ENCODE data around the gene ZBTB21.

Gene ZBTB21

GRCh38 chr21:42022091-42022430, 11.9 kb upstream of the ZBTB21 start:
- no peak overlapping the region for H2AK5ac ChIP-seq (ENCODE audit: low read length)
- H3K4me2 ChIP-seq (ENCODE audit: low read length): no peak overlapping the region
- DNase-seq: peak; percentile 68
- no peak overlapping the region for H2BK5ac ChIP-seq (ENCODE audit: low read length)
- H3K27me3 ChIP-seq (ENCODE audit: insufficient read depth, low read length, poor library complexity): no peaks in the 10 kb centered on the region
- no peak overlapping the region for H4K8ac ChIP-seq (ENCODE audit: low read depth, low read length)
- no peak overlapping the region for H3K4me3 ChIP-seq (ENCODE audit: low read length)
- H3K56ac ChIP-seq (ENCODE audit: low read length): no peak overlapping the region
- no peak overlapping the region for H3K4ac ChIP-seq (ENCODE audit: low read depth, low read length)
- H3K36me3 ChIP-seq (ENCODE audit: control insufficient read depth, insufficient read depth, low read length): no peaks in the 10 kb centered on the region
- no peak overlapping the region for H4K5ac ChIP-seq (ENCODE audit: low read length)
- H2BK120ac ChIP-seq (ENCODE audit: low read depth, low read length): no peak overlapping the region
- no peak overlapping the region for H3K18ac ChIP-seq (ENCODE audit: low read length)
- WGBS (ENCODE audit: extremely low coverage, insufficient coverage, low lambda C conversion rate): no CpG with 5 or more reads among the region's 12 CpGs
- H3K9ac ChIP-seq (ENCODE audit: low read length): no peak overlapping the region
- H3K27ac ChIP-seq (ENCODE audit: low read depth, low read length): no peak overlapping the region
- no peaks in the 10 kb centered on the region for H3K4me1 ChIP-seq (ENCODE audit: control insufficient read depth, low read depth, low read length)
- H2BK15ac ChIP-seq (replicated peaks; ENCODE audit: low read depth): no peak overlapping the region
- no peak overlapping the region for H3K23ac ChIP-seq (ENCODE audit: low read length)
- no peaks in the 10 kb centered on the region for H3K79me1 ChIP-seq (ENCODE audit: low read length)
- H3K79me2 ChIP-seq (ENCODE audit: control insufficient read depth, insufficient read depth, low read length): no peaks in the 10 kb centered on the region

DNA sequence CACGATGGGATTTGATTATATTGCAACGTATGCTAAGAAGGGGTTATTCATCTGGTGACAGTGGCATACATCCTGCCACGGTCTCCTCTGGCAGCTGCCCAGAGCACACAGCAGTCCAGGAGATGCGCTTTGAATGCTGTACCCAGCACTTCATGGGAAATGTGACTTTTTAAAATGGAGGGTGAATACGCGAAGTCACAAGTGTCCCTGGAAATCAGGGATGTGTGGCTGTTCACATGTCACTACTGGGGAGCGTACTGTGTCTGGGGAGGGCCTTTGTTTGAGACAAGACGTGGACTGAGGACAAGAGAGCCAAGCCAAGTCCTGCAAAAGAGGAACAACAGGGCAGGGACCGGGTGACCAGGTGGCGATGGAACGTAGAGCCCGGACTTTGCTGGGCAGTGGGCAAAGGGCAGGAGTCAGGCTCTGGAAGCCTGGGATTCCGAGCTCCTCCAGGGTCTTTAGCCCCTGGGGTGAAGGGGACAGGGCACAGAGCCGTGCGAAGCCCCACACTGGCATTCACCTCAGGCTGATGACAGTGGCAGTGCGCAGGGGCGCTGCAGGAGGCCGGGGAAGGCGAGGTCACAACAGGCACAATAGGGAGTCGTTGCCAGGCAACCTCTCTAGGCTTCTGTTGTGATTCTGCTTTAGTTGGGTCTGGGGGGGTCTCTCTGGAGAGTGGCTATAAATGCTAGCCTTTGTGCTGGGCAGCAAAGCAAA, 11.4 kb upstream of the ZBTB21 start:
- Histone ChIP-seq H3K4ac (ENCODE audit: low read depth, low read length) (no peak overlapping the region), H3K4me1 (ENCODE audit: control insufficient read depth, low read depth, low read length) (no peaks in the 10 kb centered on the region), H4K8ac (ENCODE audit: low read depth, low read length) (no peak overlapping the region), H2BK120ac (ENCODE audit: low read depth, low read length) (no peak overlapping the region), H3K79me1 (ENCODE audit: low read length) (no peaks in the 10 kb centered on the region), H3K9ac (ENCODE audit: low read length) (no peak overlapping the region), H3K27ac (ENCODE audit: low read depth, low read length) (no peak overlapping the region), H2AK5ac (ENCODE audit: low read length) (no peak overlapping the region), H3K27me3 (ENCODE audit: insufficient read depth, low read length, poor library complexity) (no peaks in the 10 kb centered on the region), H3K56ac (ENCODE audit: low read length) (no peak overlapping the region), H3K4me2 (ENCODE audit: low read length) (no peak overlapping the region), H3K79me2 (ENCODE audit: control insufficient read depth, insufficient read depth, low read length) (no peaks in the 10 kb centered on the region), H2BK5ac (ENCODE audit: low read length) (no peak overlapping the region), H3K23ac (ENCODE audit: low read length) (no peak overlapping the region), H3K36me3 (ENCODE audit: control insufficient read depth, insufficient read depth, low read length) (no peaks in the 10 kb centered on the region), H3K18ac (ENCODE audit: low read length) (no peak overlapping the region), H3K4me3 (ENCODE audit: low read length) (no peak overlapping the region), H4K5ac (ENCODE audit: low read length) (no peak overlapping the region), H2BK15ac (replicated peaks; ENCODE audit: low read depth) (no peak overlapping the region)
- peak; percentile 84 for DNase-seq
- no CpG with 5 or more reads among the region's 20 CpGs for WGBS (ENCODE audit: extremely low coverage, insufficient coverage, low lambda C conversion rate)

GRCh38 chr21:42019706-42020105, 9.5 kb upstream of the ZBTB21 start:
- H4K8ac ChIP-seq (ENCODE audit: low read depth, low read length): no peak overlapping the region
- WGBS (ENCODE audit: extremely low coverage, insufficient coverage, low lambda C conversion rate): no CpG with 5 or more reads among the region's 6 CpGs
- no peak for DNase-seq
- no peaks in the 10 kb centered on the region for H3K36me3 ChIP-seq (ENCODE audit: control insufficient read depth, insufficient read depth, low read length)
- no peaks in the 10 kb centered on the region for H3K79me1 ChIP-seq (ENCODE audit: low read length)
- no peak overlapping the region for H4K5ac ChIP-seq (ENCODE audit: low read length)
- no peak overlapping the region for H3K23ac ChIP-seq (ENCODE audit: low read length)
- H3K18ac ChIP-seq (ENCODE audit: low read length): no peak overlapping the region
- no peak overlapping the region for H3K4me2 ChIP-seq (ENCODE audit: low read length)
- no peak overlapping the region for H3K4me3 ChIP-seq (ENCODE audit: low read length)
- no peak overlapping the region for H2BK15ac ChIP-seq (replicated peaks; ENCODE audit: low read depth)
- H3K27me3 ChIP-seq (ENCODE audit: insufficient read depth, low read length, poor library complexity): no peaks in the 10 kb centered on the region
- no peaks in the 10 kb centered on the region for H3K79me2 ChIP-seq (ENCODE audit: control insufficient read depth, insufficient read depth, low read length)
- H2BK120ac ChIP-seq (ENCODE audit: low read depth, low read length): no peak overlapping the region
- no peak overlapping the region for H3K27ac ChIP-seq (ENCODE audit: low read depth, low read length)
- H3K4ac ChIP-seq (ENCODE audit: low read depth, low read length): no peak overlapping the region
- no peak overlapping the region for H3K56ac ChIP-seq (ENCODE audit: low read length)
- no peaks in the 10 kb centered on the region for H3K4me1 ChIP-seq (ENCODE audit: control insufficient read depth, low read depth, low read length)
- H2AK5ac ChIP-seq (ENCODE audit: low read length): no peak overlapping the region
- H2BK5ac ChIP-seq (ENCODE audit: low read length): no peak overlapping the region
- no peak overlapping the region for H3K9ac ChIP-seq (ENCODE audit: low read length)

- no peaks in the 10 kb centered on the region for H3K79me1 ChIP-seq (ENCODE audit: low read length)
- H3K27me3 ChIP-seq (ENCODE audit: insufficient read depth, low read length, poor library complexity): no peaks in the 10 kb centered on the region
- H2BK15ac ChIP-seq (replicated peaks; ENCODE audit: low read depth): no peak overlapping the region
- no peak overlapping the region for H2BK5ac ChIP-seq (ENCODE audit: low read length)
- no peak overlapping the region for H3K4me2 ChIP-seq (ENCODE audit: low read length)
- no peak overlapping the region for H3K27ac ChIP-seq (ENCODE audit: low read depth, low read length)
- H3K36me3 ChIP-seq (ENCODE audit: control insufficient read depth, insufficient read depth, low read length): no peaks in the 10 kb centered on the region
- H4K5ac ChIP-seq (ENCODE audit: low read length): no peak overlapping the region
- no peak overlapping the region for H3K9ac ChIP-seq (ENCODE audit: low read length)
- DNase-seq: no peak
- no peak overlapping the region for H4K8ac ChIP-seq (ENCODE audit: low read depth, low read length)
- no CpG with 5 or more reads among the region's 11 CpGs for WGBS (ENCODE audit: extremely low coverage, insufficient coverage, low lambda C conversion rate)
- no peak overlapping the region for H2BK120ac ChIP-seq (ENCODE audit: low read depth, low read length)
- no peaks in the 10 kb centered on the region for H3K4me1 ChIP-seq (ENCODE audit: control insufficient read depth, low read depth, low read length)
- no peak overlapping the region for H3K56ac ChIP-seq (ENCODE audit: low read length)
- H3K18ac ChIP-seq (ENCODE audit: low read length): no peak overlapping the region
- no peak overlapping the region for H3K4ac ChIP-seq (ENCODE audit: low read depth, low read length)
- no peak overlapping the region for H3K23ac ChIP-seq (ENCODE audit: low read length)
- H3K79me2 ChIP-seq (ENCODE audit: control insufficient read depth, insufficient read depth, low read length): no peaks in the 10 kb centered on the region
- H2AK5ac ChIP-seq (ENCODE audit: low read length): no peak overlapping the region
- H3K4me3 ChIP-seq (ENCODE audit: low read length): no peak overlapping the region
Measured at GRCh38 chr21:42019101-42019605, 9.0 kb upstream of the ZBTB21 start.

GRCh38 chr21:42017022-42017421, 6.9 kb upstream of the ZBTB21 start:
- H3K4ac ChIP-seq (ENCODE audit: low read depth, low read length): no peak overlapping the region
- no peak overlapping the region for H3K23ac ChIP-seq (ENCODE audit: low read length)
- H3K36me3 ChIP-seq (ENCODE audit: control insufficient read depth, insufficient read depth, low read length): no peaks in the 10 kb centered on the region
- no peak overlapping the region for H2BK120ac ChIP-seq (ENCODE audit: low read depth, low read length)
- no peak overlapping the region for H2BK5ac ChIP-seq (ENCODE audit: low read length)
- H3K18ac ChIP-seq (ENCODE audit: low read length): no peak overlapping the region
- no peak overlapping the region for H3K9ac ChIP-seq (ENCODE audit: low read length)
- no peak overlapping the region for H3K4me3 ChIP-seq (ENCODE audit: low read length)
- H3K79me1 ChIP-seq (ENCODE audit: low read length): no peaks in the 10 kb centered on the region
- no CpG with 5 or more reads among the region's 2 CpGs for WGBS (ENCODE audit: extremely low coverage, insufficient coverage, low lambda C conversion rate)
- no peaks in the 10 kb centered on the region for H3K4me1 ChIP-seq (ENCODE audit: control insufficient read depth, low read depth, low read length)
- no peak overlapping the region for H4K5ac ChIP-seq (ENCODE audit: low read length)
- H2AK5ac ChIP-seq (ENCODE audit: low read length): no peak overlapping the region
- H3K56ac ChIP-seq (ENCODE audit: low read length): no peak overlapping the region
- H3K27ac ChIP-seq (ENCODE audit: low read depth, low read length): no peak overlapping the region
- H3K4me2 ChIP-seq (ENCODE audit: low read length): no peak overlapping the region
- H3K27me3 ChIP-seq (ENCODE audit: insufficient read depth, low read length, poor library complexity): no peaks in the 10 kb centered on the region
- no peaks in the 10 kb centered on the region for H3K79me2 ChIP-seq (ENCODE audit: control insufficient read depth, insufficient read depth, low read length)
- H4K8ac ChIP-seq (ENCODE audit: low read depth, low read length): no peak overlapping the region
- DNase-seq: no peak
- no peak overlapping the region for H2BK15ac ChIP-seq (replicated peaks; ENCODE audit: low read depth)

Data from mesendoderm (in vitro differentiated cells).